HepG2 (cell line): Measurements from ENCODE around the gene NOTCH4. TPM values are rescaled to one million over a fixed set of nuclear protein-coding genes. Genes with fewer than 3 reads are reported as not detected.
A peak's percentile ranks its signal among the peaks of the same experiment; 100 is the strongest.

Experiments
- ATF1 ChIP-seq: IDR thresholded peaks from 2 replicates; pipeline ENCODE4 v1.6.1; 2016; ENCODE audit warnings: mild to moderate bottlenecking, control low read depth
- BCL3 ChIP-seq: sonication (generic); formaldehyde crosslinking; IDR thresholded peaks from 2 replicates; pipeline ENCODE4 v1.5.1; 2020; ENCODE audit warnings: mild to moderate bottlenecking, missing genetic modification reagents, moderate library complexity
- CCDC6 ChIP-seq: sonication (generic); formaldehyde crosslinking; IDR thresholded peaks from 2 replicates; pipeline ENCODE4 v1.8.1; 2022; ENCODE audit warnings: mild to moderate bottlenecking, missing genetic modification reagents, moderate library complexity
- FUBP1 ChIP-seq: sonication (generic); formaldehyde crosslinking; IDR thresholded peaks from 2 replicates; pipeline ENCODE4 v1.5.1; 2020; ENCODE audit warnings: missing genetic modification reagents, mild to moderate bottlenecking, borderline replicate concordance
- KDM4B ChIP-seq: sonication (generic); formaldehyde crosslinking; IDR thresholded peaks from 2 replicates; pipeline ENCODE4 v1.4.0; 2020; ENCODE audit warnings: missing genetic modification reagents
- MAF1 ChIP-seq: sonication (generic); formaldehyde crosslinking; IDR thresholded peaks from 2 replicates; pipeline ENCODE4 v1.5.0; 2020; ENCODE audit warnings: missing genetic modification reagents, borderline replicate concordance
- NFYB ChIP-seq: sonication (generic); formaldehyde crosslinking; IDR thresholded peaks from 2 replicates; pipeline ENCODE4 v1.4.0; 2020; ENCODE audit warnings: missing genetic modification reagents
- SIN3A ChIP-seq: IDR thresholded peaks from 2 replicates; pipeline ENCODE4 v1.6.1; 2011; ENCODE audit warnings: low read depth, mild to moderate bottlenecking, control low read depth, low read length, borderline replicate concordance
- SMYD3 ChIP-seq: sonication (generic); formaldehyde crosslinking; IDR thresholded peaks from 2 replicates; pipeline ENCODE4 v1.8.1; 2023; ENCODE audit warnings: mild to moderate bottlenecking, missing genetic modification reagents
- SNAPC2 ChIP-seq: sonication (generic); formaldehyde crosslinking; IDR thresholded peaks from 2 replicates; pipeline ENCODE4 v1.8.1; 2022; ENCODE audit warnings: mild to moderate bottlenecking, missing genetic modification reagents
- TOPORS ChIP-seq: sonication (generic); formaldehyde crosslinking; IDR thresholded peaks from 2 replicates; pipeline ENCODE4 v1.8.0; 2023; ENCODE audit warnings: mild to moderate bottlenecking, missing genetic modification reagents
- ZBTB3 ChIP-seq: sonication (generic); formaldehyde crosslinking; IDR thresholded peaks from 2 replicates; pipeline ENCODE4 v1.4.0; 2020; ENCODE audit warnings: low read depth, mild to moderate bottlenecking, moderate library complexity, missing genetic modification reagents, borderline replicate concordance
- ZFP36L2 ChIP-seq: sonication (generic); formaldehyde crosslinking; IDR thresholded peaks from 2 replicates; pipeline ENCODE4 v1.4.0; 2020; ENCODE audit warnings: missing genetic modification reagents
- ZFP82 ChIP-seq: sonication (generic); formaldehyde crosslinking; IDR thresholded peaks from 2 replicates; pipeline ENCODE4 v1.5.1; 2020; ENCODE audit warnings: mild to moderate bottlenecking, missing genetic modification reagents, borderline replicate concordance
- ZKSCAN1 ChIP-seq: fragments of 150-350 bp; IDR thresholded peaks from 2 replicates; pipeline ENCODE4 v1.6.1; 2014; ENCODE audit warnings: low read length
- ZNF44 ChIP-seq: sonication (generic); formaldehyde crosslinking; IDR thresholded peaks from 2 replicates; pipeline ENCODE4 v1.5.1; 2020; ENCODE audit warnings: mild to moderate bottlenecking, missing genetic modification reagents
- ZNF441 ChIP-seq: sonication (generic); formaldehyde crosslinking; IDR thresholded peaks from 2 replicates; pipeline ENCODE4 v1.7.0; 2021; ENCODE audit warnings: missing genetic modification reagents, borderline replicate concordance
- ZNF781 ChIP-seq: sonication (generic); formaldehyde crosslinking; IDR thresholded peaks from 2 replicates; pipeline ENCODE4 v1.5.1; 2020; ENCODE audit warnings: borderline replicate concordance, mild to moderate bottlenecking, missing genetic modification reagents; ENCODE audit errors: not compliant biosample characterization
- ZNF784 ChIP-seq: sonication (generic); formaldehyde crosslinking; IDR thresholded peaks from 2 replicates; pipeline ENCODE4 v1.5.1; 2020; ENCODE audit warnings: missing genetic modification reagents, mild to moderate bottlenecking, borderline replicate concordance
- polyA plus RNA-seq, 8 experiments: library from polyadenylated mRNA; depleted of rRNA in 3 of 8; stranded (reverse) in 7 of 8; unstranded in 1 of 8; fragments of >200 nt; fragmentation: Illumina TruSeq in 4 of 8; extraction: Trizol in 4 of 8; gene quantifications; 2 replicates each; pipeline versions ENCODE4 v1.2.1 to v1.2.3, GENCODE V29; 2011 to 2016; ENCODE audit warnings: low read depth in 4 of 8, missing spikeins in 1 of 8, mixed read lengths in 1 of 8; ENCODE audit not compliant: insufficient read depth in 1 of 8
- total RNA-seq, 5 experiments: library from RNA; depleted of rRNA; stranded (reverse); fragments of >200 nt; fragmentation: Illumina TruSeq; extraction: Trizol; gene quantifications; 2 replicates each; pipeline ENCODE4 v1.2.3, GENCODE V29; 2016; ENCODE audit warnings: low read depth in 1 of 5
- TF ChIP-seq, protein P1 (sequence below): sonication (generic); formaldehyde crosslinking; IDR thresholded peaks from 2 replicates; pipeline ENCODE4 v1.5.0; 2020; ENCODE audit warnings: missing genetic modification reagents
- TF ChIP-seq, protein P2 (sequence below): sonication (generic); formaldehyde crosslinking; IDR thresholded peaks from 2 replicates; pipeline ENCODE4 v1.4.0; 2020; ENCODE audit warnings: missing genetic modification reagents, low read depth, mild to moderate bottlenecking, borderline replicate concordance

Gene NOTCH4
- total and polyA plus RNA-seq, 2 of the 13 experiments (the other 11 are each of a cell fraction or from before 2014, with no cell fraction given) = 0.51 to 0.83 TPM

- TF ChIP-seq FUBP1 (CRISPR knock-in tag) = 0 out of 2 replicates have a peak, but pooled peaks have one; percentile 66
- TF ChIP-seq CCDC6 (CRISPR knock-in tag) = 0 out of 2 replicates have a peak, but pooled peaks have one; percentile 53
- TF ChIP-seq, protein P1, sequence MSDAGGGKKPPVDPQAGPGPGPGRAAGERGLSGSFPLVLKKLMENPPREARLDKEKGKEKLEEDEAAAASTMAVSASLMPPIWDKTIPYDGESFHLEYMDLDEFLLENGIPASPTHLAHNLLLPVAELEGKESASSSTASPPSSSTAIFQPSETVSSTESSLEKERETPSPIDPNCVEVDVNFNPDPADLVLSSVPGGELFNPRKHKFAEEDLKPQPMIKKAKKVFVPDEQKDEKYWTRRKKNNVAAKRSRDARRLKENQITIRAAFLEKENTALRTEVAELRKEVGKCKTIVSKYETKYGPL (CRISPR knock-in tag) = 0 out of 2 replicates have a peak, but pooled peaks have one; percentile 22
- no peak for TF ChIP-seq ZNF441 (CRISPR knock-in tag)
- TF ChIP-seq NFYB (CRISPR knock-in tag) = peak; percentile 83
- TF ChIP-seq ATF1 (CRISPR knock-in tag) = peak; percentile 44; the same call in 1 of the 2 replicates
- no peak for TF ChIP-seq ZNF781
- TF ChIP-seq ZNF784 = 0 out of 2 replicates have a peak, but pooled peaks have one; percentile 29
- TF ChIP-seq ZNF44 (CRISPR knock-in tag) = peak; percentile 45; the same call in 1 of the 2 replicates
- 0 out of 2 replicates have a peak, but pooled peaks have one; percentile 3 for TF ChIP-seq SIN3A
- 0 out of 2 replicates have a peak, but pooled peaks have one; percentile 11 for TF ChIP-seq TOPORS
- TF ChIP-seq, protein P2, sequence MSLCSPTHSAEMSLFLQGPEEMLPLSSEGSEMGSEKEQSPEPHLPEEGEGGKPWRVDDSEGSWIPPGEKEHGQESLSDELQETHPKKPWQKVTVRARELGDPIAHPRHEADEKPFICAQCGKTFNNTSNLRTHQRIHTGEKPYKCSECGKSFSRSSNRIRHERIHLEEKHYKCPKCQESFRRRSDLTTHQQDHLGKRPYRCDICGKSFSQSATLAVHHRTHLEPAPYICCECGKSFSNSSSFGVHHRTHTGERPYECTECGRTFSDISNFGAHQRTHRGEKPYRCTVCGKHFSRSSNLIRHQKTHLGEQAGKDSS (CRISPR knock-in tag) = 0 out of 2 replicates have a peak, but pooled peaks have one; percentile 33
- no peak for TF ChIP-seq ZFP36L2 (CRISPR knock-in tag)
- TF ChIP-seq MAF1 (CRISPR knock-in tag) = no peak
- 0 out of 2 replicates have a peak, but pooled peaks have one; percentile 16 for TF ChIP-seq SNAPC2 (CRISPR knock-in tag)
- peak; percentile 86 for TF ChIP-seq ZKSCAN1
- TF ChIP-seq ZBTB3 (CRISPR knock-in tag) = 0 out of 2 replicates have a peak, but pooled peaks have one; percentile 8
- TF ChIP-seq KDM4B = 0 out of 2 replicates have a peak, but pooled peaks have one; percentile 19
- TF ChIP-seq BCL3 (CRISPR knock-in tag) = 0 out of 2 replicates have a peak, but pooled peaks have one; percentile 27
- TF ChIP-seq ZFP82 (CRISPR knock-in tag) = 0 out of 2 replicates have a peak, but pooled peaks have one; percentile 6
- peak; percentile 82; the same call in 1 of the 2 replicates for TF ChIP-seq SMYD3 (CRISPR knock-in tag)
These were observed 28.8 kb downstream of the NOTCH4 start (continued) for GRCh38 chr6:32194825-32195651.
